Kasumi-1 (cell line): Measurements from ENCODE around the gene KDM1B.
A peak's percentile ranks its signal among the peaks of the same experiment; 100 is the strongest.

Experiments used
- DNase-seq, 2 experiments: peaks; one replicate each; lab custom pipeline; 2025; lab: John Stamatoyannopoulos, UW

Gene KDM1B

DNA sequence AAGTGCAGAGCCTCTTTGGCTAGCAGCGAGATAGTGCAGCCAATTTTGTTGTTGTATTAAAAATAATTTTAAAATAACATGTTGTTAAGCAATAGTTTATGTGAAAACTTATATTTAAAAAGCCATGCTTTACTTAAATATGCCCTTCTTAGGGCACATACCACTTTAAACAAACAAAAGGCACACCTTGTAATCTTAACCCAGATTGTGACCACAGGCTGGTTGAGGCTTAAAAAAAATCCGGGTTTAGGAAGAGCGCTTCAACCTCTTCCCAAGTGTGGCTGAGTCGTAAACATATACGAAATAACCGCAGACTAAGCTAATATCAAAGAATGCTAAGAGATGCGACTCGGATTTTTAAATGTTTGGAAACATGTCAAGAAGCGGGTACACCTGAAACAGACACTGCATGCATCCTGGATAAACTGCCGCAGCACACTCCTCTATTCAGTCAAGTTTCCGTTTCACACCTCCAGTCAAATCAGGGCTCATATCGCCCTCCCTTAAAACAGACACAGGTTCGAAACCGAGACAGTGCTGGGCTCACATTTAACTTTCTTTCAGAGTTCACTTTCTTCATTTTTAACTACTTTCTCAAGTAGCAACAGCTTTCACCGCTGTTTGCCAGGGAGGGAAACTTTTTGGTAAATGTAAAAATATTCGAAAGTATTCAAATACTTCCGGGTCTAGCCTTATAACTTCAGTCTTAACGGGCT is 107.6 kb downstream of the KDM1B start:
- peak; percentile 25 to 47 for DNase-seq

DNA sequence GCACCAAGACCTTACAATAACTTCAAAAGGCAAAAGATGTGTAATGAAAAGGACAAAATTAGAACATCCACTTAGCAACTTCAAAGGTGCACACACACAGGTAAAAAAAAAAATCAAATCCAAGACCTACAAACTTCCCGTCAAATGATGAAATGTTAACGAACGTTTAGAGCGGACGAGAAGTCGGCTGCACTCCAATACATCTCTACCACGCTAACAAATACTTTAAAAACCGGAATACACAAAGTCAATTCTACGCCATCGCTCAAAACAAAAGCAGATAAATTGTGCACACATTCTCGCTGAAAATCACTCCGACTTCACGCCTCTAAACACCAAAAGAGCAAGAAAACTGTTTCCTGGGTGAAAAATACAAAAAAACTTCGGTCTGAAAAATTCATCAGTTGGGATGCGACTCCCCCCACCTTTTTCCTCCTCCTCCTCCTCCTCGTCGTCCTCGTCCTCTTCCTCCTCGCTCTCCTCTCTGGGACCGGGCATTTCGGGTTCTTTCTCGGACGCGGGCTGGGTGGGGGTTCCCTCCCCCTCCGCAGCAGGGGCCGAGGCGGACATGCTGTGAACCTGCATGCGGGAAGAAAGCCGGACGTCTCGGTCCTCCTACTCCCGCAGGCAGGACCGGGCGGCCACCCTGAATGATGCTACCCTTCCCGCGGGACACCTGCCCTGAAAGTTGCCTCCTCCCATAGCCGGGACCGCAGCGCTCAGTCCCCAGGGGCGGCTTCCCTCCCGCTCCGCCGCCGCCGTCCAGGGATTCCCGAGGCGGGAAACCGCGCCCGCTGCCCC is 108.4 kb downstream of the KDM1B start:
- DNase-seq = peak; percentile 14 to 32

DNA sequence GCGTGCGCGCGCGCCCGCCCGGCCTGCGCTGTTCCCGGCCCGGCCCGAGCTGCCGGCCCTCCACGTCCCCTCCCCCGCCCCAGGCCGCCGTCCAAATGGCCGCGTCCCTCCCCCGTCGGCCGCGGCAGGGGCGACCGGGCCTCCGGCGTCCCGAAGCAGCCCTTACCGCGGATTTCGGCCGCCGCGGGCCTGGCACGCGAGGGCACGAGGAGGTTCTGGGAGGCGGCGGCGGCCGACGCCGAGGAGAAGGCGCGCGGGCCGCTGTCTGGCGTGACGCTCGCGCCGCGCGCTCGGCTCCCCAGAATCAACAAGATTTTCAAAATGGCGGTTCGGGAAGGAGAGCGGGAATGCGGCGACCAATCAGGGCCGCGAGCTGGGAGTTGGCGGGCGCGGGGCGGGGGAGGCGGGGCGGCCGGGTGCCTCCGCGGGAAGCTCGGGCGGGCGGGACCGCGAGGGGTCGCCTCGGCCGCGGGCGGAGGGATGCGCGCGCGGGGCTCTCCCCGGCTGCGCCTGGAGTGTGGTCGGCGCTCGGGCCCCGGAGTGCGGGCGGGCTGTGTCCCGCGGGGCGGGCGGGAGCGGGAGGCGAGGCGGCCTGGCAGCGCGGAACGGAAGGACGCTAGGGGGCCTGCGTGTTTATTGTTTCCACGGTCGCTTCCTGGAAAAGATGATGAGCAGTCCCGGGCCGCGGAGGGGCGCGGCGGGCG is 109.1 kb downstream of the KDM1B start, which contains the start of gene DEK:
TSS of gene DEK (minus strand) at position 312 of the 704 bp plus-strand sequence. CDS start 543 bp downstream, outside the sequence.
- peak; percentile 67 to 70 for DNase-seq

DNA sequence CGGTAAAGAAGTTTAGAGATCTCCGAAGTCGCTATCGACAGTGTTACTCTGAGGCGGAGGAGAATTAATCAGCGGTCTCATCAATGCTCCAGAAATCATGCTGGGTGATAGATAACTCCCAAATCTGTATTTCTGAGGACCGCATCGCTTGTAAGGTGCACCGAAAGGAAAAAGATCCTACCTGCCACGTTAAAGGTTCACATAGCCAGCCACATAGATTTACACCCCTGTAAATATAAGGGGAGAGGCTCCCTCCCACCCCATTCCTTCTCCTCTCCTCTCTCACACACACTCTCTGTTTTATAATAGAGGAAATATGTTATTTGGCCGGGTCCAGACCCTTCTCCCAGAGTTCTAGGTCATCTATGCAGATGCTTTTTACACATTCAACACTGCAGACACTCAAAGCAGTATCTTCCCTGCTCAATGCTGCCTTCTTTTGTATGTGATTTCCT is 109.7 kb downstream of the KDM1B start:
- peak; percentile 35 to 44 for DNase-seq

DNA sequence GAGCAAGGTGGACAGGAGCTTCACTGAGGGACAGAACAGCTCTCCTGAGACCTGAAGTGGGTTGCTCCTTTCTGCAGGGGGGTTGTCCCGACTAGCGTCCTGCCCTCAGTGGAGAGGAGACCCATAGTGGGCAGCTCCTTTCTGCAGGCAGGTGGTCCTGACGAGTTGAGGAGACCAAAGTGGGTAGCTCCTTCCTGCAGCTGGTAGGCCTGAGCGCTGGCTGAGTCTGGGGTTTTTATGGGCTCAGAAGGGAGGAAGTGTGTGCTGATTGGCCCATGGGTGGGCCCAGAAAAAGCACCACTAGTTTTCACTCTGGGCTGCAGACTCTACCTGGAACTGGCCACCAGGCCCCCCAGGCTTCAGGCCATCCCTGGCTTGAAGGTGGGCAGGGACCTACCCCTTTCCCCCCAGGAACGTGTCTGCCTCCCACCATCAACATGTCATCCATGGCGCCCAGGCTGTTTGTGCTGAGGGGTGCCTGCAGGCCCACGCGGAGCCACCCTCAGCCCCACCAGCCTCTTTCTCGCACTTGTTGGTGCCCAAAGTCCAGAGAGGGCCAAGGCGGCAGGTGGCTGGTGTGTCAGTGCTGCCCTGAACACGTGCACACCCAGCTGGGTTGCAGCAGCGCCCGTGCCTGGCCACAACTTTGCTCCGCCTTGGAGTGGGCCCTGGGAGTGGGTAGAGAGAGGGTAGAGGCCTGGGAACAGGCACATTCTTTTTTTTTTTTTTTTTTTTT is 110.7 kb downstream of the KDM1B start:
- no peak for DNase-seq

DNA sequence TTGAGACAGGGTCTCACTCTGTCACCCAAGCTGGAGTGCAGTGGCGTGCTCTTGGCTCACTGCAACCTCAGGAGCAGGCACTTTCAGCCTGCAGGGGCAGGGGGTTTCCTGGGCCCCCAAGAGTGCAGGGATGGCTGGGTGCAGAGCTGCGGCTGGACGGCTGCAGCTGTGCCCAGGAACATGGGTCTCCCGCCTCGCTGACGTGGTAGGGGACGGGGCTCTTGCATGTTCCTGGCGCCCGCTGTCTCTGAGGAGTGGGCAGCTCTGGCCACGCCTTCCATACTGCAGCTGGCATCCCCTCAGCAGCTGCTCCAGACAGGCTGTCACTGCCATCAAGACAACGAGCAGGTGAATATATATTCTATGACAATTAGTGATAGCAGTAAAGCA is 111.3 kb downstream of the KDM1B start:
- no peak for DNase-seq

DNA sequence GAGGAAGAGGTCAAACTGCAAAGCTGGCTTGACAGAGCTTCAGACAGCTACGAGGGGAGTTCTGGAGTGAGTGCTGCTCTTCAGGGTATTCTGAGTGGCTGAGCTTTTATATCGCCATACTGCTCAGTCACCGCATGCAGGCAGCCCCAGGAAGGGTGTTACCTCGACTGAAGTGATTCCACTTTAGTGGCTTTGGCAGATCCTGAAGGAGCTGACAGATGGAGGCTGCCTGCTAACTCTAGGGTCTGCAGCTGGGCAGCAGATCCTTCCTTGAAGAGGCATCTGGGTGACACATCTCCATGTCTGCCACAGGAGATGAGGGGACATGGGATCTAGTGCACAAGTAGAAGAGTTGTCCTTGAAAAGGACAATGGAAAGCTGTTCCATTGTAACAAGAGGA is 112.8 kb downstream of the KDM1B start:
- no peak for DNase-seq

DNA sequence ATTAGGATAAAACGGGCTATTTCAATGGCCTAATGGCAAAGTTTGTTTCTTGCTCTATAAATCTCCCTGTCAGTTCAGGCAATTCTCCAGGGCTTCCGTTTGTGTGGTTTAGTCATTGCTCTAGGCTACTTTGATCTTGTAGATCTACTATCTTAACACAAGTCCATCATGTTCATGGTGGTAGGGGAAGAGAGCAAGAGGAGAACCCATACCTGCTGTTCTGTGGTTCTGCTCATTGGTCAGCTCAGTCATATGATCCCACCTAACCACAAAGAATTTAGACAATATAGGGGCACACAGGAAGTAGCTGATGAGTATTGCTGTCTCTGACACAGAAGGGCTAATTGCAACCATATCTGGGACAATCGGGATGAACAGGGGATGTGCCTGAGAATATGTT is 114.0 kb downstream of the KDM1B start:
- peak; percentile 35 to 54 for DNase-seq

DNA sequence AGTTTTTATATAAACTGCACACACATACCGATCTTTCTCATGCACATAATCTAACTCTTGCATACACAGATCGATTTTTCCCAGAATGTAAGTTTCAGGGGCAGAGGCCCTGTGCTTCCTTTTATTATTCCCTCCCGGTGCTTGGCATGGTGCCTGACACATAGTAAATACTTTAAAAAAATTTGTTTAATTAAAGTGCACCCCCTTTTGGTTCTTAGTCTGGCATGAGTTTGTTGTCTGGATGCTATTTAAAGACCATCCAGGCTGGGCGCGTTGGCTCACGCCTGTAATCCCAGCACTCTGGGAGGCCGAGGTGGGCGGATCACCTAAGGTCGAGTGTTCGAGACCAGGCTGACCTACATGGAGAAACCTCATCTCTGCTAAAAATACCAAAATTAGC is 114.5 kb downstream of the KDM1B start:
- DNase-seq = no peak

DNA sequence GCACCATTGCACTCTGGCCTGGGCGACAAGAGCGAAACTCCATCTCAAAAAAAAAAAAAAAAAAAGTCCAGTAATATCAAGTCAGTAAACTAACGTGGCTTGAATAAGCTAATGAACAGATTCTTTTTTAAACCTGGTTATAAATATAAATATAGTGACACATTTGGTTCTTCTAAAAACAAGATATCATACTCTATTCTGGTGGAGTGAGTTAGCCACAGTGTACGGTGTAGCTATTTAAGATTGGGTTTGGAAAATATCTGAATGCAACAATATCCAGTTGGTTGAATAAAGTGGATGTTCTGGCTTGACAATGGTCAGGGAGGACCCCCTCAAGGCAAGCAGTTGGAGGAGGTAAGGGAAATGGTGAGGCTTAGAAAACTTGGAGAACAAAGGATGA is 115.0 kb downstream of the KDM1B start:
- DNase-seq = no peak
